GM12864 (cell line): ENCODE results near the gene EIF5A2.

Experiments
- DNase-seq: peaks from one replicate; pipeline ENCODE4 v3.0.0-alpha.2; 2011; ENCODE audit warnings: low read depth
- H3K4me3 ChIP-seq: 2 replicates; pipeline ENCODE4 v1.5.1; 2011; ENCODE audit warnings: mild to moderate bottlenecking, low read depth, low read length, control low read depth
- CTCF ChIP-seq: IDR thresholded peaks from 2 replicates; pipeline ENCODE4 v1.5.1; 2011; ENCODE audit warnings: low read depth, mild to moderate bottlenecking, moderate library complexity, low read length, control low read depth, inconsistent platforms; ENCODE audit errors: missing control alignments

EIF5A2 gene

GRCh38 chr3:170864525-170865208 is 43.8 kb downstream of the EIF5A2 start:
- H3K4me3 ChIP-seq: no peak overlapping the region
- no peak for TF ChIP-seq CTCF
- no peak for DNase-seq

DNA sequence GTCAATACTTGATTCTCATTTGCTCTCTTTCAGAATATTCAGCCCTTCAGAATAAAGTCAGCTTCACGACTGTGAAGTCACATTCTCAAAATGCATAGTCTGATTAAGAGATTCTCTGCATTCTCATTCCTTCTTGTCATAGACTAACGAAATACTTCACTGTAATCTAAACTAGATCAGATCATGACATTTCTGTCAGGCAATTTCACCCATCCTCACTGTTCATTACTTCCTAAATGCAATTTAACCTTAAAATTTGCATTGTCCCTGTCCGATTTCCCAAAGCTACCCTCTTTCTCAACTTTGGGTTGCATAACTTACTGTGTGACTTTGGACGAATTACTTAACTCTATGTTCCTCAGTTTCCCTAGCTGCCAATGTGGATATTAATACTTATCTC is 44.6 kb downstream of the EIF5A2 start:
- H3K4me3 ChIP-seq: no peak overlapping the region
- no peak for TF ChIP-seq CTCF
- DNase-seq: no peak

- no peak for TF ChIP-seq CTCF
- DNase-seq: no peak
- H3K4me3 ChIP-seq: no peak overlapping the region
Measured at GRCh38 chr3:170862618-170863374, 45.6 kb downstream of the EIF5A2 start.

- TF ChIP-seq CTCF: no peak
- no peak overlapping the region for H3K4me3 ChIP-seq
Measured at GRCh38 chr3:170858599-170858998, 49.8 kb downstream of the EIF5A2 start.

GRCh38 chr3:170852324-170852723 is 56.1 kb downstream of the EIF5A2 start:
- H3K4me3 ChIP-seq: no peak overlapping the region
- DNase-seq: no peak
- no peak for TF ChIP-seq CTCF

More at GRCh38 chr3:170858599-170858998, 49.8 kb downstream of the EIF5A2 start:
- DNase-seq: no peak

- no peak overlapping the region for H3K4me3 ChIP-seq
- no peak for TF ChIP-seq CTCF
- no peak for DNase-seq
Measured at GRCh38 chr3:170848292-170848917, 60.0 kb downstream of the EIF5A2 start.
